Stimulated activated naive B cell treated with anti-CD40 and anti-IgM and Interleukin-4, amounts not matched to agents 10 μg/mL and 1 μg/mL and 100 μg/mL, for 72 hours (primary cell): ENCODE results near the gene CELF6.
A peak's percentile ranks its signal among the peaks of the same experiment; 100 is the strongest.

Experiments used
- ATAC-seq, 2 donors: fragments of 150-1000 bp; cut with Tn5 transposase; replicated peaks; 2 replicates each; pipeline ENCODE4 v1.10.0; 2021; ENCODE audit warnings: moderate library complexity in 1 of 2
- DNase-seq: peaks from one replicate; pipeline ENCODE4 v3.0.0; 2021
- H3K27ac Mint-ChIP-seq: one replicate; pipeline ENCODE4 v1.8.0; 2022; ENCODE audit warnings: mild to moderate bottlenecking, mixed read lengths
- H3K27me3 Mint-ChIP-seq, 2 donors: one replicate each; pipeline ENCODE4 v1.8.0; 2022; ENCODE audit warnings: mixed read lengths in 2 of 2
- H3K36me3 Mint-ChIP-seq, 2 donors: one replicate each; pipeline ENCODE4 v1.8.0; 2022; ENCODE audit warnings: mixed read lengths in 2 of 2, mild to moderate bottlenecking in 1 of 2
- H3K4me1 Mint-ChIP-seq, 2 donors: one replicate each; pipeline ENCODE4 v1.8.0; 2022; ENCODE audit warnings: mixed read lengths in 2 of 2, mild to moderate bottlenecking in 1 of 2
- H3K4me3 Mint-ChIP-seq, 2 donors: one replicate each; pipeline ENCODE4 v1.8.0; 2022; ENCODE audit warnings: mild to moderate bottlenecking in 2 of 2, mixed read lengths in 2 of 2, moderate library complexity in 1 of 2
- H3K9me3 Mint-ChIP-seq, 2 donors: one replicate each; pipeline ENCODE4 v1.8.0; 2022; ENCODE audit warnings: mixed read lengths in 2 of 2, mild to moderate bottlenecking in 1 of 2

CELF6 gene

DNA sequence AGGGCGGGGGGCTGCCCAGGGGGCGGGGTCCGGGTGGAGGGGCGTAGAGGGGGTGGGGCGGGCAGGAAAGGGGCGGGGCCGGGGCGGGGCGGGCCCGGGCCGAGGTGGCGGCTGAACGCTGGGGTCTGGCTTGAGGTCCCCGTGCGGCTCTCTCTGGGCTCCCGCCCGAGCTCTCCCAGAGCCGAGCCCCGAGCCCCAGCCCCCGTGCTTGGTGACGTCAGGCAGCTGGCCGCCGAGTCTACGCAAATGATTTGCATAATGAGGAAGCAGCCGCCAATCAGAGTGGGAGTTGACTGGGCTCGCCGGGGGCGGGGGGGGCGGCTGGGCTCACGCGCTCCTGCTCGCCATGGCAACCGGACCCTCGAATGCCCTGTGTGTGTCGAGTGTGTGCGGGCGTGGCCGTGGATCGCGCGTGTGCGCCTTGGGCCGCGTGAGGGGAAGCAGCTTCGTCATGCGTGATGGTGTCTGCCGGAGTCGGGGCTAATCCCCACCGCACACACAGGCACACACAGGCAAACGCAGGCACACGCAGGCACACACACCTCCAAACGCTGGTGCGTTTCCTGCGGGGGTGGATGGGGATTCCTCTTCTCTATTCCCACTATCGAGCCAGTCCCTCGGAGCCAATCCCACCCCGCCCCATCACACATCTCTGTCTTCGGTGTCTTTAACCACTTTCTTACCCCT, at the start of gene CELF6:
Gene CELF6 (minus strand): TSS at position 173 of the 687 bp plus-strand sequence. CDS start 283 bp downstream, outside the sequence.
- peaks cover 17% of the 10 kb centered on the region in 2 donors for H3K4me1 Mint-ChIP-seq
- peaks cover 0 to 6% of the 10 kb centered on the region in 2 donors for H3K27me3 Mint-ChIP-seq
- peaks cover 15 to 19% of the 10 kb centered on the region in 2 donors for H3K36me3 Mint-ChIP-seq
- DNase-seq, result peak; percentile 74
- ATAC-seq, result peak; percentile 84 to 90
- peak within 1 kb of the TSS; percentile 85 for H3K4me3 Mint-ChIP-seq
- peaks cover 10 to 11% of the 10 kb centered on the region in 2 donors for H3K9me3 Mint-ChIP-seq
- H3K27ac Mint-ChIP-seq, result peak within 1 kb of the TSS; percentile 89

DNA sequence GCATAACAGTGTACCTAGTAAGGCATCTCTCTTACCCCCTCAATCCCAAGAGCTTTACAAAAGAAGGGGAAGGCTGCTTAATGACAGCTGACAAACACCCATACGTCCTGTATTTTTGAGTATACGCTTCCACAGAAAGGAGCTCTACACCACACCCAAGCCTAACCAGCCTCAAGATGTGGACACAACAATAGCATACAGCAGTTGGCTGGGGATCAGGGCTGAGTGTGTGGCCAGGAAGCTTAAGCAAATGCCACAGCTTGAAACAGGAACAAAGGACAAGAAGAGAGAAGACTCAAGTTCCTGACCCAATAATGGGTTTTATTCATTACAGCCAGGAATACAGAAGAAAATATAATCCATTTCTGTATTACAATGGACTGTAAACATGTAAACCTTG, 48.9 kb upstream of the CELF6 start:
- peaks cover 30 to 36% of the 10 kb centered on the region in 2 donors for H3K36me3 Mint-ChIP-seq

DNA sequence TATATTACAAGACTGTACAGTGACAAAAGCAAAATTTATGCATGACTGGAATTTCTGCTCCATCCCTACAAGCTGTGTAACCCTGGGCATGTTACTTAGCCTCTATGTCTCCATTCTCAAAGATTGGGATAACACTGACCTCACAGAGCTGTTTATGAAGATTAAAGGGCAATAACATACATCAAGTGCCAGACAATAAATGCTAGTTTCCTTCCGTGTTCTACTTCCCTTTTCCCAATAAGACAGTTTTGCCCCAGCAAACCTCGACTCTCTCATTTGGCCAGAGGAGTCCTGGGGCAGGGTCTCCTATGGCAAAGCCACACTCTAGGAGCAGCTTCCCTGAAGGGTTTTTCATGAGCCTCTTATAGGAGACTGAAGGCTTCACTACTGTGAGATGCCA, 48.4 kb upstream of the CELF6 start:
- Mint-ChIP-seq H3K4me3 (peak overlapping the region in 1 of 2 donors; percentile 22), H3K27me3 (no peaks in the 10 kb centered on the region), H3K9me3 (peaks cover 0 to 7% of the 10 kb centered on the region in 2 donors), H3K4me1 (peaks cover 49 to 73% of the 10 kb centered on the region in 2 donors), H3K27ac (no peak overlapping the region), H3K36me3 (peaks cover 30 to 36% of the 10 kb centered on the region in 2 donors)
- ATAC-seq, result no peak
- no peak for DNase-seq

More for the DNA sequence above, 48.9 kb upstream of the CELF6 start:
- H3K9me3 Mint-ChIP-seq, result peaks cover 0 to 7% of the 10 kb centered on the region in 2 donors
- DNase-seq (no peak), ATAC-seq (no peak)
- H3K4me3 Mint-ChIP-seq, result peak overlapping the region; percentile 22
- no peaks in the 10 kb centered on the region for H3K27me3 Mint-ChIP-seq
- H3K4me1 Mint-ChIP-seq, result peaks cover 49 to 78% of the 10 kb centered on the region in 2 donors
- peak overlapping the region; percentile 3 for H3K27ac Mint-ChIP-seq

DNA sequence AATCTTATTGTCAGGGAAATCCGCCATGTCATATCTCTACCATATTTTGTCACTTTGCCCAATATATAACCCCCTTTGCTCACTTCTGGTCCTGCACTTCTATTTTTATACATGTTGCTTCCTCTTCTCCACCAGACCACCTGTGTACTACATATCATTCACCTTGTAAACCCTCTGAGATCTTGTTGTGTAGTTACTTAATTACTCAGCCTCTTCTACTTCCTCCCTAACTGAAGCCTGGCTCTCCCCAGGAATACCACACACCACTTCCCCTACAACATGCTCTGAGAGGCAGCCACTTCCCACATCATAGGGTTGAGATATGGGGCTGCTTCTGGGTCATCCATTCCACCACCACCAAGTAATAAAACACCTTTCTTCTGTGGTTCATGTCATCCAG, 45.9 kb upstream of the CELF6 start:
- peaks cover 0 to 7% of the 10 kb centered on the region in 2 donors for H3K9me3 Mint-ChIP-seq
- DNase-seq (peak; percentile 37), ATAC-seq (peak; percentile 96 to 97)
- peaks cover 38 to 53% of the 10 kb centered on the region in 2 donors for H3K4me1 Mint-ChIP-seq
- H3K36me3 Mint-ChIP-seq, result peaks cover 22 to 25% of the 10 kb centered on the region in 2 donors
- peak overlapping the region in 1 of 2 donors; percentile 1 for H3K4me3 Mint-ChIP-seq
- H3K27ac Mint-ChIP-seq, result peak overlapping the region; percentile 14
- H3K27me3 Mint-ChIP-seq, result no peaks in the 10 kb centered on the region

DNA sequence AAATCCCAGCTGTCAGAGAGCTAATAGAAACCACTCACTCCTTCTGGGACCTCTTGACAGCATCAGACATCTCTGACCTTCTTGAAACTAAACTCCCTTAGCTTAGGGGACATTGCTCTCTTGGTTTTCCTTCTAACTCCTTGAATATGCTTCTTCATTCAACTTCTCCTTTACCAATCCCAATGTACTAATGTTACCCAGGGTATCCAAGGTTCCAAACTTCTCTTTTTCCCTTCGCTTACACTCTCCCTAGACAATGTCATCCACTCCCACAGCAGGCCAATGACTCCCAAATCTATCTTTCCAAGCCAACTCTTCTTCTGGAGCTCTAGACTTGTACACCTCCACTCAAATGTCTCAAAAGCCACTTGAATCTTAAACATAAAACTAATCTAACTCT, 41.2 kb upstream of the CELF6 start:
- DNase-seq (no peak), ATAC-seq (no peak)
- no peak overlapping the region for H3K27ac Mint-ChIP-seq
- no peaks in the 10 kb centered on the region for H3K27me3 Mint-ChIP-seq
- no peaks in the 10 kb centered on the region for H3K9me3 Mint-ChIP-seq
- no peak overlapping the region for H3K4me3 Mint-ChIP-seq
- peaks cover 6 to 25% of the 10 kb centered on the region in 2 donors for H3K36me3 Mint-ChIP-seq
- peaks cover 19 to 26% of the 10 kb centered on the region in 2 donors for H3K4me1 Mint-ChIP-seq

DNA sequence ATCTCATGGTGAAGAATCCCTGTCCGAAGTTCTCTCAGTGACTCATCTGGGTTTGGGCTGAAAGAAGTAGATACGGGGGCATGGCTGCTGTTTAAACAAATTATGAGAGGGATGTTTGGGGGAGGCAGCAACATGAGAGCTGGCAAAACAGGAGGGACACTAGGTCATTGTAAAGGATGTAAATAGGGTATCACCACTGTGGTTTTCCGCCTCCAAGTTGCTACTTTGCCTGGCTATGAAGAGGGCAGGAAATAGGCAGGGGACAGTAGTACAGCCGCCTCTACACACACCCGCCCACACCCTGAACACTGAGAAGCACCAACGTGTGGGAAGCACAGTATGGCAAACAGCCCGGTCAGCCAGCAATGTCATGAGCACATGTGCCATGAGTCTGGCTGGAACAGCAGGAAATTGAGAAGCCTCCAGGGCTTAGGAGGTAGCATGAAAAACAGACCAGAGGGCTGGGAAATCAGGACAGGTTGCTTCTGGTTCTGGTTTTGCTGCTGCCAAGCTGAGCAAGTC, 38.8 kb upstream of the CELF6 start:
- Mint-ChIP-seq H3K27me3 (no peaks in the 10 kb centered on the region), H3K4me3 (no peak overlapping the region), H3K4me1 (peaks cover 11 to 15% of the 10 kb centered on the region in 2 donors), H3K27ac (no peak overlapping the region), H3K9me3 (no peaks in the 10 kb centered on the region), H3K36me3 (peaks cover 10 to 27% of the 10 kb centered on the region in 2 donors)
- ATAC-seq, result peak in 1 of 2 donors; percentile 29
- DNase-seq, result no peak

DNA sequence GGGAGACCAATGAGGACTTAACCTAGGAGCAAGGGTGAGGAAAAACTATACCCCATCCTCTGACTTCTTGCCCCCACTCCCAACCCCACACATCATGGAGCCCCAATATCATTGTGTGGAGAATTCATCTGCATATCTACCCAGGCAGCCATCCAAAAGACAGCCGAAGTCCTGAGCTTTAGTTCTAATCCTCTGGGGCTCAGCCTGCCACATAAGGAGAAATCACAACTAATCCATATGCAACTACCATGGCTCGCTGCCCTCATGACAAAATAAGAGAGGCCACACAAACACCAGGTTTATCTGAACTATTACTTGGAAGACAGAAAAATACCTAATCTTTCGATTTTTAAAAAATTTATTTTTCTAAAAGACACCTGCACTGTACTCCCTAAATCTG, 38.2 kb upstream of the CELF6 start:
- Mint-ChIP-seq H3K4me3 (no peak overlapping the region), H3K36me3 (peaks cover 16 to 33% of the 10 kb centered on the region in 2 donors), H3K27me3 (no peaks in the 10 kb centered on the region), H3K27ac (no peak overlapping the region), H3K4me1 (peaks cover 11 to 15% of the 10 kb centered on the region in 2 donors), H3K9me3 (no peaks in the 10 kb centered on the region)
- DNase-seq, result no peak
- ATAC-seq, result no peak

DNA sequence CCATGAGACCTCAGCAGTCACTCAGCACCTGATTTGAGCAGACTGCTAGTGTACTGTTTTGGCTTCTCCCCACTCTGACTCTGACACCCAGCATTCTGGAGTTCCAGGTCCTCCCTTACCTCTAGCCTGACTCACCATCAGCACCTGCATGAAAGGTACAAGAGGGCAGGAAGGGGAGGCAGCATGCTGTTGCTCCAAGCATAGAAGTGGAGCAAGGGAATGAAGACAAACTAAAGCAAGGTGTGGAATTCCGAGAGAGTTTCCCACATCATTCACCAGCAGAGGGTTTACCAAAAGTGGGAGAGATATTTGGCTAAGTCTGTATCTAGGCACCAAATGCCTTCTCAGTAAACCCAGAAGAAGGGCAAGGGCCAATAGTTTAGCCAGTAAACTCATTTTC, 34.5 kb upstream of the CELF6 start:
- H3K4me1 Mint-ChIP-seq, result peaks cover 11 to 15% of the 10 kb centered on the region in 2 donors
- H3K36me3 Mint-ChIP-seq, result peaks cover 25 to 49% of the 10 kb centered on the region in 2 donors
- no peak overlapping the region for H3K4me3 Mint-ChIP-seq
- ATAC-seq (no peak), DNase-seq (no peak)
- H3K27me3 Mint-ChIP-seq, result no peaks in the 10 kb centered on the region
- H3K27ac Mint-ChIP-seq, result peak overlapping the region; percentile 17
- no peaks in the 10 kb centered on the region for H3K9me3 Mint-ChIP-seq

DNA sequence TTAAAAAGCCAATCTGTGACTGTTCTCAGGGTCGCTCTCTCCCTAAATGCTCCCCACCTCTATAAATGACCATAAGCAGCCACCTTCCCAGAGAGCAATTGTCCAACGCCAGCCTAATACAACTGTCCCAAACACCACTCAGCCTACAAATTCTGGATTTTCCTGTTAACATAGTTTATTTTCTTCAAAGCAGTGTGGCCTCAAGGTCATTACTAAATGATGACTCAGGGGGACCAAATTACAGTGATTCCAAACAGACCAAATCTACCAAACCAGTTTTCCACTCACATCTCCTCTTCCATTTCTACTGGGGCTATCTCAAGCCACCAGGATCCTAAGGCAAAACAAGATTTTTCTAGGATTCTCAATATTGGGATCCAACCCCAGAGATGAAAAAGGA, 33.3 kb upstream of the CELF6 start:
- DNase-seq (no peak), ATAC-seq (no peak)
- H3K27me3 Mint-ChIP-seq, result no peaks in the 10 kb centered on the region
- peaks cover 3 to 4% of the 10 kb centered on the region in 2 donors for H3K4me1 Mint-ChIP-seq
- H3K27ac Mint-ChIP-seq, result no peak overlapping the region
- no peak overlapping the region for H3K4me3 Mint-ChIP-seq
- H3K36me3 Mint-ChIP-seq, result peaks cover 35 to 54% of the 10 kb centered on the region in 2 donors
- H3K9me3 Mint-ChIP-seq, result no peaks in the 10 kb centered on the region

DNA sequence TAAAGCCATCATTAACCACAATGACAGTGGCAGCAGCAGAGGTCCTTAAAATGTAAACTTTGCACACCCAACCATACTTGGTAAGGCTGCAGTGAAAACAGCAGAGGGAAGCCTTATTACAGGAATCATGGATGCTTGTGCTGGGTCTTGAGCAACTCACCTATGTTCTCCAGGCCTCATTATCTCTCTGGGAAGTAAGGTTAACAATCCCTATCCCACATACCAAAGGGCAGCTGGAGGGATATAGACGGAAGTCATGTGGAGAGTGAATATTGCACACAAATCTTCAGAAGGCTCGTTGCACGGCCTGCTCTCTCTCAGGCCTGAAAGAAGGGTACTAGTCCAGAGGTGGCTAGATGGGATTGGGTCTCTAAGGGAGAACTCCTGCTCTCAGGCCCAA, 25.8 kb upstream of the CELF6 start:
- ATAC-seq, result no peak

DNA sequence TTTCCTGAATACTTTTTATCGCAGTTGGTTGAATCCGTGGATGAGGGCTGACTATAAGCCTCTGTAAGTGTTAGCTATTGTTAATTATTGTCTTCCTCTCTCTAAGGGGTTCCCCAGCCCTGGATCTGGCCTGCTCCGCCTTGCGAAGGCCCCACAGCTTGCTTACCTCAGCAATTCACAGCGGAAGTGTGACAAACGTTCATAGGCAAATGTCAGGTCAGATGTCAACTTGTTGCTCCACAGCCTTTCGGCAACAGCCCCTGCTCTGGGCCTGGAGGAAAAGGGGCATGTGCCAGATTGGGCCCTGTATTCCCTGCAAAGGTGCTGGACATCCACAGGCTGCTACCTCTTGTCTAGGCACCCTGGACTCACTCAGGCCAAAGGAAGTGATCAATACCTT, 25.3 kb upstream of the CELF6 start:
- H3K4me1 Mint-ChIP-seq, result no peaks in the 10 kb centered on the region
- peaks cover 35 to 61% of the 10 kb centered on the region in 2 donors for H3K36me3 Mint-ChIP-seq
- no peak for DNase-seq
- ATAC-seq, result no peak
- no peaks in the 10 kb centered on the region for H3K27me3 Mint-ChIP-seq
- no peak overlapping the region for H3K27ac Mint-ChIP-seq
- H3K4me3 Mint-ChIP-seq, result no peak overlapping the region
- H3K9me3 Mint-ChIP-seq, result no peaks in the 10 kb centered on the region

More for the DNA sequence above, 25.8 kb upstream of the CELF6 start:
- peaks cover 35 to 60% of the 10 kb centered on the region in 2 donors for H3K36me3 Mint-ChIP-seq
- H3K27ac Mint-ChIP-seq, result no peak overlapping the region
- no peak overlapping the region for H3K4me3 Mint-ChIP-seq
- no peak for DNase-seq
- no peaks in the 10 kb centered on the region for H3K27me3 Mint-ChIP-seq
- H3K4me1 Mint-ChIP-seq, result no peaks in the 10 kb centered on the region
- H3K9me3 Mint-ChIP-seq, result no peaks in the 10 kb centered on the region

DNA sequence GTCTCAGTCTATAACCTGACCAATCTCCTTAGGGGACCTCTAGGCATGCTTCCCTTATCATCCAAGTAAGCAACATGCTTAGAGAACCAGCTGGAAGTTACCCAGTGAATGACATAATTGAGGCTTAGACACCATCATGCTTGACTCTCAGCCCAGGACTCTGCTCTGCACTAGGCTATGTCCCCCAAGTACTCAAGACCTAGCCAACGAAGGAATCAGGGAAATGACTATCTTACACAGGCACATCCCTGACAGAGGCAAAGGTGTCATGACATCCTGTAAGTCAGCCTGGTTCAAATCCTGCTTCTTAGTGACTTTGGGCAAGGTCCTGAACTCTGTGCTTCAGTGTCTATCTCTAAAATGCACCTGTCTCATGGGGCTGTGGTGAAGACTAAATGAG, 24.6 kb upstream of the CELF6 start:
- H3K27ac Mint-ChIP-seq, result no peak overlapping the region
- H3K4me3 Mint-ChIP-seq, result no peak overlapping the region
- peaks cover 35 to 66% of the 10 kb centered on the region in 2 donors for H3K36me3 Mint-ChIP-seq
- H3K27me3 Mint-ChIP-seq, result no peaks in the 10 kb centered on the region
- H3K4me1 Mint-ChIP-seq, result no peaks in the 10 kb centered on the region
- ATAC-seq (no peak), DNase-seq (no peak)
- H3K9me3 Mint-ChIP-seq, result no peaks in the 10 kb centered on the region

DNA sequence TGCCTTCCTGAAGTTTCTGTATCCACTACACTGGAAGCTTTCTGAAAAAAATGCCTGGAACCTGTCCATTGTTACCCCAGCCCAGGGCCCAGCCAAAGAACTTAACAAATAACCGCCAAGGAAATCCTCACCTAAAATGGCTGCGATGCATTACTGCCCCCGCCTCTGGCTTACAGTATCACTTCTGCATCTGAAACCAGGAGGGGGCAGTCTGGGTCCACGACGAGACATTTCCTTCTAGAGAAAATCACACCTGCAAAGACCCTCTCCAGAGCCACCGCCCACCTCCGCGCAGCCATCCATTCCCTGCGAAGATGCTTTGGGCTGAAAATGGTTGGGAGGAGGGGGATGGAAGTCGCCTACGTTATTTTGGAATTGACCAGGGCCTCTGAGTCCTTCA, 22.4 kb upstream of the CELF6 start:
- no peak overlapping the region for H3K27ac Mint-ChIP-seq
- H3K4me3 Mint-ChIP-seq, result no peak overlapping the region
- DNase-seq (peak; percentile 12), ATAC-seq (peak; percentile 55 to 63)
- no peaks in the 10 kb centered on the region for H3K9me3 Mint-ChIP-seq
- H3K36me3 Mint-ChIP-seq, result peaks cover 39 to 66% of the 10 kb centered on the region in 2 donors
- H3K27me3 Mint-ChIP-seq, result no peaks in the 10 kb centered on the region
- no peaks in the 10 kb centered on the region for H3K4me1 Mint-ChIP-seq

DNA sequence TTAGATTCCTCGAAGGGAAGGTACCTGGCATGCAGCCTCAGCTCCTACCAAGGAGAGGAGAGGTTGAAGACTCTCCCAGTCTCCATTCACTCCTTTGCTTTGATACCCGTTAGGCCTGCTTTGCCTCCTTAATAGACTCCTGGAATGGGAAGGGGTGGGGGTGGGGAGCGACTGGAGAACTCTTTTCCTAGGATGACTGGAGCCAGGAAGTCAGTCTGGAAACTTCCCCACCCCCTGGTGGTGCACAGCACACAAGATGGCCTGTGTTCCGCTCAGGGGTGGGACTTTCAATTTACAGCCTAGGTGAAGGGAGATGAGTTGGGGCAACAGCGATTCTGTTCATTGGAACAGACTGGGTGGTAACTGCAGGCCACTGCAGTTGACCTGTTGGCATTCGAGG, 21.4 kb upstream of the CELF6 start:
- Mint-ChIP-seq H3K4me3 (no peak overlapping the region), H3K36me3 (peaks cover 39 to 61% of the 10 kb centered on the region in 2 donors), H3K4me1 (no peaks in the 10 kb centered on the region), H3K27ac (peak overlapping the region; percentile 74), H3K27me3 (no peaks in the 10 kb centered on the region), H3K9me3 (no peaks in the 10 kb centered on the region)
- DNase-seq (no peak), ATAC-seq (no peak)

DNA sequence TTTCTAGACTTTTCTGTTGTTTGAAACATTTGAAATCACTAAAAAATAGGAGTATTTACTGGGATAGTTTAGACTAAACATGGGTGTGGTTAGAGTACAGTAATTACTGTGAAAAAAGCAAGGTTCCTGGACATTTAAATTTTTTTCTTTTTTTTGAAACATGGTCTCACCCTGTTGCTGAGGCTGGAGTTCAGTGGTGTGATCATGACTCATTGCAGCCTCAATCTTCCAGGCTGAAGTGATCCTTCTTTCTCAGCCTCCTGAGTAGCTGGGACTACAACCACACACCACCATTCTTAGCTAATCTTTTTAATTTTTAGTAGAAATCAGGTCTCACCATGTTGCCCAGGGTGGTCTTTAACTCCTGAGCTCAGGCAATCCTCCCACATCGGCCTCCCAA, 20.4 kb upstream of the CELF6 start:
- no peak for ATAC-seq
- no peaks in the 10 kb centered on the region for H3K4me1 Mint-ChIP-seq

More for the DNA sequence above, 20.4 kb upstream of the CELF6 start:
- Mint-ChIP-seq H3K27me3 (no peaks in the 10 kb centered on the region), H3K27ac (peak overlapping the region; percentile 25), H3K36me3 (peaks cover 32 to 55% of the 10 kb centered on the region in 2 donors), H3K9me3 (no peaks in the 10 kb centered on the region), H3K4me3 (no peak overlapping the region)
- DNase-seq, result no peak
